Neuron (in vitro differentiated cells): ENCODE results near the gene CT45A8.
"Not testable (repeated sequence)": the region's sequence is repeated elsewhere in the genome, so short reads cannot be mapped to it uniquely, and the experiment has no call there.

Source experiments
- H2AFZ ChIP-seq: one replicate; pipeline ENCODE4 v1.6.1; 2013; ENCODE audit warnings: low read depth, mild to moderate bottlenecking, inconsistent platforms, low read length, moderate library complexity
- H3K27me3 ChIP-seq: one replicate; pipeline ENCODE4 v1.6.1; 2013; ENCODE audit warnings: low read length; ENCODE audit not compliant: insufficient read depth
- H3K36me3 ChIP-seq: one replicate; pipeline ENCODE4 v1.6.1; 2013; ENCODE audit warnings: low read length; ENCODE audit not compliant: insufficient read depth
- H3K4me1 ChIP-seq: one replicate; pipeline ENCODE4 v1.6.1; 2013; ENCODE audit warnings: low read length; ENCODE audit not compliant: insufficient read depth
- H3K4me3 ChIP-seq: 2 replicates; pipeline ENCODE4 v1.5.1; 2013; ENCODE audit warnings: mild to moderate bottlenecking, low read length, moderate library complexity
- H3K9me3 ChIP-seq: one replicate; pipeline ENCODE4 v1.6.1; 2013; ENCODE audit warnings: low read length

CT45A8 gene

DNA sequence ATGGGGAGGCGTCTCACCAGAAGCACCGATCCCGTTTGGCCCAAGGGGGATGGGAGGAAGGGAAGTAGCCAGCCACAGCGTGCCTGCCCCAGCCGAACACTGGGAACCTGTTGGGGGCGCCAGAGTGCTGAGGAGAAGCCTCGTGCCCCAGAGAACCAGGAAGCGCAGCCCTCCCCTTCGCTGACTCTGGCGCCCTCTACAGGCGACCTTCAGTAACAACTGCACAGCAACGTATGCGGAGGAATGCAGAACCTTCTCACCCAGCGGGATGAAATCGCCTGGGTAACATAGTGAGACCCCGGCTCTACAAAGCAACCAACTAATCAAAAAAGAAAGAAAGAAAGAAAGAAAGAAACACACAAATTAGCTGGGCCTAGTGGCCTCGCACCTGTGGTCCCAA, at the start of gene CT45A8:
Gene CT45A8, minus strand, starts transcription at position 101 of the 400 bp plus-strand sequence. CDS start 3,755 bp downstream, outside the sequence.
- H3K36me3 ChIP-seq, H3K27me3 ChIP-seq: not testable (repeated sequence)

GRCh38 chrX:135893294-135893817, 39.0 kb upstream of the CT45A8 start, which contains the start of the genes CT45A10 and SAGE1:
Gene CT45A10 (minus strand): TSS chrX:135893444. CDS start chrX:135885344, 8,100 bp downstream.
Gene SAGE1 (plus strand): TSS chrX:135893716. CDS start chrX:135896243, 2,527 bp downstream.
- H3K9me3 ChIP-seq: no peaks in the 10 kb centered on the region
- no peaks in the 10 kb centered on the region for H3K4me1 ChIP-seq
- H3K27me3 ChIP-seq: no peaks in the 10 kb centered on the region
- H3K36me3 ChIP-seq: no peaks in the 10 kb centered on the region
- no peak within 1 kb of the TSS for H3K4me3 ChIP-seq
- no peak within 1 kb of the TSS for H2AFZ ChIP-seq

More for the DNA sequence above, at the start of gene CT45A8:
- not testable (repeated sequence) for H3K9me3 ChIP-seq, H3K4me1 ChIP-seq, H2AFZ ChIP-seq, H3K4me3 ChIP-seq

GRCh38 chrX:135892781-135893180, 38.4 kb upstream of the CT45A8 start:
- no peaks in the 10 kb centered on the region for H3K27me3 ChIP-seq
- H3K36me3 ChIP-seq: no peaks in the 10 kb centered on the region
- no peaks in the 10 kb centered on the region for H3K4me1 ChIP-seq
- no peak overlapping the region for H2AFZ ChIP-seq
- no peak overlapping the region for H3K4me3 ChIP-seq
- no peaks in the 10 kb centered on the region for H3K9me3 ChIP-seq

DNA sequence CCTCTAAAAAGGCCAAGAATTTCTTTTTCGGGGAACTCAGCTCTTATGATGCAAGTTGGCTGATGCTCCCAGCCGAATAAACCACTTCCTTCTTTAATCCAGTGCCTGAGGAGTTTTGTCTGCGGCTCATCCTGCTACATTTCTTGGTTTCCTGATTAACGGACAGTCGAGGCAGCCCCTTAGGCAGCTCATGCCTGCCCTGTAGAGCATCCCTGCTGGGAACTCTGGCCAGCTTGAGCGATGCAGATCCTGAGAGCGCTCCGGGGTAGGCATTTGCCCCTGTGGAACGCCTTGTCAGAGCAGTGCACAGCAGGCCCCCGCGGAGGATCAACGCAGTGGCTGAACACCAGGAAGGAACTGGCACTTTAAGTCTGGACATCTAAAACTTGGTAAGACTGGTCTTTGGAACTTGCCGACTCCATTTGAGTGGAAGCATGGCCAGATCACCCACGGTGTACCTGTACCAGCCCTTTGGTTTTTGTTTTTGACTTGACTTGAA, 35.8 kb upstream of the CT45A8 start:
- H3K9me3 ChIP-seq: no peaks in the 10 kb centered on the region
- no peaks in the 10 kb centered on the region for H3K36me3 ChIP-seq
- no peaks in the 10 kb centered on the region for H3K4me1 ChIP-seq
- H3K4me3 ChIP-seq: no peak overlapping the region
- H2AFZ ChIP-seq: no peak overlapping the region
- no peaks in the 10 kb centered on the region for H3K27me3 ChIP-seq

DNA sequence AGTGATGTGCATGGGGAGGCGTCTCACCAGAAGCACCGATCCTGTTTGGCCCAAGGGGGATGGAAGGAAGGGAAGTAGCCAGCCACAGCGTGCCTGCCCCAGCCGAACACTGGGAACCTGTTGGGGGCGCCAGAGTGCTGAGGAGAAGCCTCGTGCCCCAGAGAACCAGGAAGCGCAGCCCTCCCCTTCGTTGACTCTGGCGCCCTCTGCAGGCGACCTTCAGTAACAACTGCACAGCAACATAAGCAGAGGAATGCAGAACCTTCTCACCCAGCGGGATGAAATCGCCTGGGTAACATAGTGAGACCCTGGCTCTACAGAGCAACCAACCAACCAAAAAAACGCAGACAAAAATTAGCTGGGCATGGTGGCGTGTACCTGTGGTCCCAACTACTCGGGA, 34.6 kb upstream of the CT45A8 start:
- not testable (repeated sequence) for H3K27me3 ChIP-seq, H3K36me3 ChIP-seq, H2AFZ ChIP-seq, H3K4me3 ChIP-seq, H3K9me3 ChIP-seq, H3K4me1 ChIP-seq

- H3K4me1 ChIP-seq, H3K36me3 ChIP-seq, H2AFZ ChIP-seq, H3K9me3 ChIP-seq, H3K4me3 ChIP-seq, H3K27me3 ChIP-seq: not testable (repeated sequence)
Observed at GRCh38 chrX:135888230-135888629, 33.9 kb upstream of the CT45A8 start.

GRCh38 chrX:135882741-135883140, 28.4 kb upstream of the CT45A8 start:
- H3K36me3 ChIP-seq, H2AFZ ChIP-seq, H3K4me1 ChIP-seq, H3K9me3 ChIP-seq, H3K27me3 ChIP-seq, H3K4me3 ChIP-seq: not testable (repeated sequence)

GRCh38 chrX:135871712-135872111, 17.4 kb upstream of the CT45A8 start, which contains the start of gene CT45A9:
Gene CT45A9 (minus strand): TSS chrX:135871812. CDS start chrX:135868061, 3,751 bp downstream.
- not testable (repeated sequence) for H3K9me3 ChIP-seq, H3K4me1 ChIP-seq, H3K27me3 ChIP-seq, H3K36me3 ChIP-seq, H3K4me3 ChIP-seq, H2AFZ ChIP-seq

- H3K27me3 ChIP-seq, H2AFZ ChIP-seq, H3K9me3 ChIP-seq, H3K36me3 ChIP-seq, H3K4me1 ChIP-seq, H3K4me3 ChIP-seq: not testable (repeated sequence)
Observed at GRCh38 chrX:135837180-135837579, 17.2 kb downstream of the CT45A8 start, which contains the start of gene CT45A7. Gene CT45A7 (minus strand): TSS chrX:135837280. CDS start chrX:135833533, 3,747 bp downstream.

- not testable (repeated sequence) for H3K4me1 ChIP-seq, H3K4me3 ChIP-seq, H3K36me3 ChIP-seq, H2AFZ ChIP-seq, H3K9me3 ChIP-seq, H3K27me3 ChIP-seq
Observed at GRCh38 chrX:135819912-135820311, 34.4 kb downstream of the CT45A8 start, which contains the start of gene CT45A2. Gene CT45A2 (minus strand): TSS chrX:135820012. CDS start chrX:135816265, 3,747 bp downstream.

- H3K27me3 ChIP-seq, H3K4me1 ChIP-seq, H3K36me3 ChIP-seq, H3K9me3 ChIP-seq, H3K4me3 ChIP-seq, H2AFZ ChIP-seq: not testable (repeated sequence)
Observed at GRCh38 chrX:135802687-135803086, 51.7 kb downstream of the CT45A8 start, which contains the start of gene CT45A6. Gene CT45A6 (minus strand): TSS chrX:135802787. CDS start chrX:135798993, 3,794 bp downstream.
